Upper lobe of left lung (tissue), 4 donors: Measurements from ENCODE around the gene STAT5B.

Experiments used
- POLR2A ChIP-seq, 4 donors: fragments of 450-650 bp; IDR thresholded peaks; one replicate each; pipeline ENCODE4 v1.5.1; 2016 to 2017; ENCODE audit warnings: antibody characterized with exemption in 4 of 4, mild to moderate bottlenecking in 2 of 4
- POLR2AphosphoS5 ChIP-seq, 2 donors: sonication (generic); formaldehyde crosslinking; IDR thresholded peaks; one replicate each; pipeline ENCODE4 v1.5.1; 2017; ENCODE audit warnings: antibody characterized with exemption in 2 of 2

DNA sequence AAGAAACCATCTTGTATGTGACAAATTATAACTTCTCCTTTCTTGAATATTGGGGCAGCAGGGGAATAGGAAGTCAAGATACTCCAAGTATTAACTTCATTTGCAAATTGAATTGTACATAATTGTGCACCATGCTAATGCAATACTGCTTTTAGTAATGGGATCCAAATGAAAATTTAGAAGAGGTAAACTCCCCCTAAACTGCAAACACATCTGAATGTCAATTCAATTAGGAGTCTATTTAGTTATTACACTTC lies 4.5 kb downstream of the STAT5B start:
- no peak for TF ChIP-seq POLR2A (IDR thresholded peaks at IDR 0.05)
- no peak for TF ChIP-seq POLR2AphosphoS5 (IDR thresholded peaks at IDR 0.05)
